Measurements from ENCODE around the gene SSTR3. TPM values are rescaled to one million over a fixed set of nuclear protein-coding genes. Genes with fewer than 3 reads are reported as not detected.

The SSTR3 gene
- total and polyA plus RNA-seq, 4 donors, result not detected

GRCh38 chr22:37208401-37209139, 3.7 kb downstream of the SSTR3 start:
- 91 to 92% methylated on average over 7 of the region's 7 CpGs for WGBS, 2 donors
- peak in 1 of 2 donors; percentile 43 for DNase-seq
- Histone ChIP-seq H3K36me3 (ENCODE audit: control insufficient read depth in 1 of 2, insufficient read depth in 2 of 2, low read length in 1 of 2) (no peaks in the 10 kb centered on the region), H3K4me3 (ENCODE audit: low read length in 2 of 2) (no peak overlapping the region), H3K27me3 (ENCODE audit: control insufficient read depth in 1 of 2, insufficient read depth in 2 of 2, low read length in 1 of 2) (no peaks in the 10 kb centered on the region), H3K9me3 (ENCODE audit: control insufficient read depth, low read length) (no peaks in the 10 kb centered on the region), H3K27ac (ENCODE audit: low read depth in 1 of 2, low read length in 2 of 2) (no peak overlapping the region), H3K4me1 (ENCODE audit: control insufficient read depth in 1 of 2, insufficient read depth in 2 of 2, low read length in 2 of 2) (no peaks in the 10 kb centered on the region)
- intact Hi-C loops (cut with DNase I), result no loop called here
- ATAC-seq (ENCODE audit: low FRiP score), result no peak

- intact Hi-C loops (cut with DNase I), result no loop called here
- no peak for ATAC-seq (ENCODE audit: low FRiP score)
- H3K36me3 ChIP-seq (ENCODE audit: control insufficient read depth in 1 of 2, insufficient read depth in 2 of 2, low read length in 1 of 2), result no peaks in the 10 kb centered on the region
- DNase-seq, result peak in 1 of 2 donors; percentile 49
- no peaks in the 10 kb centered on the region for H3K27me3 ChIP-seq (ENCODE audit: control insufficient read depth in 1 of 2, insufficient read depth in 2 of 2, low read length in 1 of 2)
- no peak overlapping the region for H3K4me3 ChIP-seq (ENCODE audit: low read length in 2 of 2)
- 87 to 88% methylated on average over 7 of the region's 7 CpGs for WGBS, 2 donors
- H3K4me1 ChIP-seq (ENCODE audit: control insufficient read depth in 1 of 2, insufficient read depth in 2 of 2, low read length in 2 of 2), result no peaks in the 10 kb centered on the region
- no peaks in the 10 kb centered on the region for H3K9me3 ChIP-seq (ENCODE audit: control insufficient read depth, low read length)
- no peak overlapping the region for H3K27ac ChIP-seq (ENCODE audit: low read depth in 1 of 2, low read length in 2 of 2)
These were observed 4.3 kb downstream of the SSTR3 start for GRCh38 chr22:37207981-37208380.

GRCh38 chr22:37206841-37207821, 5.1 kb downstream of the SSTR3 start:
- Histone ChIP-seq H3K9me3 (ENCODE audit: control insufficient read depth, low read length) (no peaks in the 10 kb centered on the region), H3K4me1 (ENCODE audit: control insufficient read depth in 1 of 2, insufficient read depth in 2 of 2, low read length in 2 of 2) (no peaks in the 10 kb centered on the region), H3K4me3 (ENCODE audit: low read length in 2 of 2) (no peak overlapping the region), H3K27me3 (ENCODE audit: control insufficient read depth in 1 of 2, insufficient read depth in 2 of 2, low read length in 1 of 2) (no peaks in the 10 kb centered on the region), H3K27ac (ENCODE audit: low read depth in 1 of 2, low read length in 2 of 2) (no peak overlapping the region), H3K36me3 (ENCODE audit: control insufficient read depth in 1 of 2, insufficient read depth in 2 of 2, low read length in 1 of 2) (no peaks in the 10 kb centered on the region)
- DNase-seq (peak; percentile 43 to 70), ATAC-seq (ENCODE audit: low FRiP score) (no peak)
- WGBS, 2 donors, result 87 to 91% methylated on average over 70 to 71 of the region's 71 CpGs
- intact Hi-C loops (cut with DNase I), result no loop called here

GRCh38 chr22:37206118-37206840, 6.0 kb downstream of the SSTR3 start:
- intact Hi-C loops (cut with DNase I), result no loop called here
- no peaks in the 10 kb centered on the region for H3K9me3 ChIP-seq (ENCODE audit: control insufficient read depth, low read length)
- DNase-seq (peak; percentile 33 to 62), ATAC-seq (ENCODE audit: low FRiP score) (no peak)
- H3K27ac ChIP-seq (ENCODE audit: low read depth in 1 of 2, low read length in 2 of 2), result no peak overlapping the region
- WGBS, 2 donors, result 89% methylated on average over 16 of the region's 16 CpGs
- no peaks in the 10 kb centered on the region for H3K36me3 ChIP-seq (ENCODE audit: control insufficient read depth in 1 of 2, insufficient read depth in 2 of 2, low read length in 1 of 2)
- no peak overlapping the region for H3K4me3 ChIP-seq (ENCODE audit: low read length in 2 of 2)
- H3K27me3 ChIP-seq (ENCODE audit: control insufficient read depth in 1 of 2, insufficient read depth in 2 of 2, low read length in 1 of 2), result no peaks in the 10 kb centered on the region
- no peaks in the 10 kb centered on the region for H3K4me1 ChIP-seq (ENCODE audit: control insufficient read depth in 1 of 2, insufficient read depth in 2 of 2, low read length in 2 of 2)

GRCh38 chr22:37205046-37205445, 7.2 kb downstream of the SSTR3 start:
- DNase-seq (peak; percentile 36 to 43), ATAC-seq (ENCODE audit: low FRiP score) (no peak)
- Histone ChIP-seq H3K36me3 (ENCODE audit: control insufficient read depth in 1 of 2, insufficient read depth in 2 of 2, low read length in 1 of 2) (no peaks in the 10 kb centered on the region), H3K4me1 (ENCODE audit: control insufficient read depth in 1 of 2, insufficient read depth in 2 of 2, low read length in 2 of 2) (no peaks in the 10 kb centered on the region), H3K9me3 (ENCODE audit: control insufficient read depth, low read length) (no peaks in the 10 kb centered on the region), H3K27ac (ENCODE audit: low read depth in 1 of 2, low read length in 2 of 2) (no peak overlapping the region), H3K27me3 (ENCODE audit: control insufficient read depth in 1 of 2, insufficient read depth in 2 of 2, low read length in 1 of 2) (no peaks in the 10 kb centered on the region), H3K4me3 (ENCODE audit: low read length in 2 of 2) (no peak overlapping the region)
- 93 to 98% methylated on average over 5 of the region's 5 CpGs for WGBS, 2 donors
- intact Hi-C loops (cut with DNase I), result no loop called here

GRCh38 chr22:37204045-37204655, 8.1 kb downstream of the SSTR3 start:
- ATAC-seq (ENCODE audit: low FRiP score) (no peak), DNase-seq (peak in 1 of 2 donors; percentile 33)
- intact Hi-C loops (cut with DNase I), result no loop called here
- Histone ChIP-seq H3K4me1 (ENCODE audit: control insufficient read depth in 1 of 2, insufficient read depth in 2 of 2, low read length in 2 of 2) (no peaks in the 10 kb centered on the region), H3K36me3 (ENCODE audit: control insufficient read depth in 1 of 2, insufficient read depth in 2 of 2, low read length in 1 of 2) (no peaks in the 10 kb centered on the region), H3K9me3 (ENCODE audit: control insufficient read depth, low read length) (no peaks in the 10 kb centered on the region), H3K27ac (ENCODE audit: low read depth in 1 of 2, low read length in 2 of 2) (no peak overlapping the region), H3K27me3 (ENCODE audit: control insufficient read depth in 1 of 2, insufficient read depth in 2 of 2, low read length in 1 of 2) (no peaks in the 10 kb centered on the region), H3K4me3 (ENCODE audit: low read length in 2 of 2) (no peak overlapping the region)
- WGBS, 2 donors, result 91 to 95% methylated on average over 5 of the region's 5 CpGs

- intact Hi-C loops (cut with DNase I), result no loop called here
- no peaks in the 10 kb centered on the region for H3K36me3 ChIP-seq (ENCODE audit: control insufficient read depth in 1 of 2, insufficient read depth in 2 of 2, low read length in 1 of 2)
- DNase-seq, result peak; percentile 36 to 41
These were observed 8.8 kb downstream of the SSTR3 start for GRCh38 chr22:37203354-37204044.

DNA sequence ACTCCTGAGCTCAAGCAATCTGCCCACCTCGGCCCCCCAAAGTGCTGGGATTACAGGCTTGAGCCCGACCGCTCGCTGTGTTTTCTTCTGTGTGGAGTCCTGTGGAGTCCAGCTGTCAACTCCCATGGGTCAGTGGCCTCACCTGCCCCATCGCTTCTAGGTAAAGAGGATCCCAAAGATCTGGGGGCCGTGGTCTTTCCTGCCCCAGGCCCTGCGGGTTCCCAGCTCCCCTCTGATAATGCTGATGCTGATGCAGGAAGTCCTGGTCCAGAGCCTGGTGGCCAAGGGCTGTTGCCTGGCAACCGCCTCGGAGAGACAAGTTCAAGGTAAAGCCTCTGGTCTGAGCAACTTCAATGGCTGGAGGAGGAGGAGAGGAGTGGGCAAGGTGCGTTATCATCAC, 9.6 kb downstream of the SSTR3 start:
- no peak for ATAC-seq (ENCODE audit: low FRiP score)
- no peaks in the 10 kb centered on the region for H3K36me3 ChIP-seq (ENCODE audit: control insufficient read depth in 1 of 2, insufficient read depth in 2 of 2, low read length in 1 of 2)
- no peaks in the 10 kb centered on the region for H3K27me3 ChIP-seq (ENCODE audit: control insufficient read depth in 1 of 2, insufficient read depth in 2 of 2, low read length in 1 of 2)
- no peak overlapping the region for H3K27ac ChIP-seq (ENCODE audit: low read depth in 1 of 2, low read length in 2 of 2)
- H3K4me3 ChIP-seq (ENCODE audit: low read length in 2 of 2), result no peak overlapping the region
- WGBS, 2 donors, result 82 to 91% methylated on average over 10 of the region's 10 CpGs
- H3K4me1 ChIP-seq (ENCODE audit: control insufficient read depth in 1 of 2, insufficient read depth in 2 of 2, low read length in 2 of 2), result no peaks in the 10 kb centered on the region
- peak; percentile 39 to 61 for DNase-seq
- intact Hi-C loops (cut with DNase I), result no loop called here
- no peaks in the 10 kb centered on the region for H3K9me3 ChIP-seq (ENCODE audit: control insufficient read depth, low read length)

More at GRCh38 chr22:37203354-37204044, 8.8 kb downstream of the SSTR3 start:
- Histone ChIP-seq H3K27ac (ENCODE audit: low read depth in 1 of 2, low read length in 2 of 2) (no peak overlapping the region), H3K27me3 (ENCODE audit: control insufficient read depth in 1 of 2, insufficient read depth in 2 of 2, low read length in 1 of 2) (no peaks in the 10 kb centered on the region), H3K4me1 (ENCODE audit: control insufficient read depth in 1 of 2, insufficient read depth in 2 of 2, low read length in 2 of 2) (no peaks in the 10 kb centered on the region), H3K4me3 (ENCODE audit: low read length in 2 of 2) (no peak overlapping the region), H3K9me3 (ENCODE audit: control insufficient read depth, low read length) (no peaks in the 10 kb centered on the region)
- 87 to 94% methylated on average over 16 of the region's 16 CpGs for WGBS, 2 donors
- ATAC-seq (ENCODE audit: low FRiP score), result no peak
